IMR-90 (cell line): Measurements from ENCODE around the gene PDCD6IP. TPM values are rescaled to one million over a fixed set of nuclear protein-coding genes. Genes with fewer than 3 reads are reported as not detected.

ENCODE experiments used
- ATAC-seq: fragments of 200-7000 bp; cut with Tn5 transposase; 2 replicates; pipeline ENCODE4 v1.9.1; 2020; ENCODE audit warnings: low read depth, mild to moderate bottlenecking, moderate library complexity
- BruUV-seq: library from RNA; stranded (reverse); fragments of 400-500 nt; replicated peaks from 2 replicates; lab custom pipeline; 2021; lab: Mats Ljungman, UMichigan
- CTCF ChIA-PET: fragments of 300-600 bp; formaldehyde crosslinking; extraction: SDS; loops from one replicate; lab custom pipeline; 2021; ENCODE audit warnings: antibody characterized with exemption; lab: Yijun Ruan, JAX
- POLR2A ChIA-PET: fragments of 300-600 bp; sonication (Branson Sonifier 250); formaldehyde crosslinking; loops from one replicate; lab custom pipeline; 2022; ENCODE audit warnings: antibody characterized with exemption; ENCODE audit not compliant: unreplicated experiment; lab: Charles Lee
- DNase-seq: peaks from one replicate; pipeline ENCODE4 v3.0.0; 2013
- H2AFZ ChIP-seq: replicated peaks from 2 replicates; pipeline ENCODE3; 2013; ENCODE audit warnings: low read length, mild to moderate bottlenecking; ENCODE audit not compliant: poor library complexity
- H2AK5ac ChIP-seq: 2 replicates; pipeline ENCODE4 v1.6.1; 2013; ENCODE audit warnings: low read depth, low read length, inconsistent platforms
- H2AK9ac ChIP-seq: replicated peaks from 2 replicates; pipeline ENCODE3; 2013; ENCODE audit warnings: mild to moderate bottlenecking, low read depth, low read length, moderate library complexity; ENCODE audit not compliant: poor library complexity
- H2BK120ac ChIP-seq: 2 replicates; pipeline ENCODE4 v1.6.1; 2013; ENCODE audit warnings: low read depth, low read length, inconsistent platforms
- H2BK15ac ChIP-seq: 3 replicates; pipeline ENCODE4 v1.6.1; 2013; ENCODE audit warnings: low read depth, low read length, inconsistent platforms
- H2BK20ac ChIP-seq: 2 replicates; pipeline ENCODE4 v1.6.1; 2013; ENCODE audit warnings: low read depth, mild to moderate bottlenecking, inconsistent platforms, low read length, moderate library complexity
- H2BK5ac ChIP-seq: 2 replicates; pipeline ENCODE4 v1.6.1; 2013; ENCODE audit warnings: mild to moderate bottlenecking, low read depth, low read length, inconsistent platforms; ENCODE audit not compliant: poor library complexity, severe bottlenecking
- H3K14ac ChIP-seq: replicated peaks from 2 replicates; pipeline ENCODE4 v1.6.1; 2013; ENCODE audit warnings: low read depth, low read length, inconsistent platforms
- H3K18ac ChIP-seq: 2 replicates; pipeline ENCODE4 v1.6.1; 2013; ENCODE audit warnings: low read depth, low read length, control low read depth
- H3K23ac ChIP-seq: 2 replicates; pipeline ENCODE4 v1.6.1; 2013; ENCODE audit warnings: low read depth, low read length, inconsistent platforms
- H3K27ac ChIP-seq: 2 replicates; pipeline ENCODE4 v1.5.1; 2013; ENCODE audit warnings: mild to moderate bottlenecking, control low read depth, low read length; ENCODE audit not compliant: insufficient read depth
- H3K27me3 ChIP-seq: 2 replicates; pipeline ENCODE4 v1.6.1; 2013; ENCODE audit warnings: low read length; ENCODE audit not compliant: control insufficient read depth, insufficient read depth
- H3K36me3 ChIP-seq: 2 replicates; pipeline ENCODE4 v1.6.1; 2013; ENCODE audit warnings: low read length, mixed read lengths; ENCODE audit not compliant: control insufficient read depth, insufficient read depth
- H3K4ac ChIP-seq: 2 replicates; pipeline ENCODE4 v1.6.1; 2013; ENCODE audit warnings: low read depth, low read length, inconsistent platforms
- H3K4me1 ChIP-seq: 2 replicates; pipeline ENCODE4 v1.6.1; 2013; ENCODE audit warnings: low read length, mixed read lengths; ENCODE audit not compliant: control insufficient read depth, insufficient read depth
- H3K4me2 ChIP-seq: 2 replicates; pipeline ENCODE4 v1.6.1; 2013; ENCODE audit warnings: low read depth, mild to moderate bottlenecking, control low read depth, low read length, moderate library complexity
- H3K4me3 ChIP-seq: 2 replicates; pipeline ENCODE4 v1.5.1; 2013; ENCODE audit warnings: low read depth, mild to moderate bottlenecking, control low read depth, low read length, moderate library complexity; ENCODE audit not compliant: insufficient read depth
- H3K56ac ChIP-seq: 2 replicates; pipeline ENCODE4 v1.6.1; 2013; ENCODE audit warnings: low read length, inconsistent platforms; ENCODE audit not compliant: insufficient read depth; ENCODE audit errors: extremely low read depth
- H3K79me1 ChIP-seq, 2 experiments: 2 replicates each; pipeline ENCODE4 v1.6.1; 2013; ENCODE audit warnings: low read length in 2 of 2, inconsistent platforms in 1 of 2, low read depth in 1 of 2
- H3K9ac ChIP-seq: 2 replicates; pipeline ENCODE4 v1.6.1; 2013; ENCODE audit warnings: low read depth, low read length, control low read depth
- H3K9me1 ChIP-seq: 2 replicates; pipeline ENCODE4 v1.6.1; 2013; ENCODE audit warnings: low read length, inconsistent platforms; ENCODE audit not compliant: insufficient read depth
- H3K9me3 ChIP-seq: 2 replicates; pipeline ENCODE4 v1.6.1; 2013; ENCODE audit warnings: low read length; ENCODE audit not compliant: control insufficient read depth, insufficient read depth
- H4K20me1 ChIP-seq: 2 replicates; pipeline ENCODE4 v1.6.1; 2013; ENCODE audit warnings: low read length, inconsistent platforms; ENCODE audit not compliant: insufficient read depth
- H4K5ac ChIP-seq: 2 replicates; pipeline ENCODE4 v1.6.1; 2013; ENCODE audit warnings: mild to moderate bottlenecking, low read depth, low read length, control low read depth
- H4K8ac ChIP-seq, 2 experiments: 2 replicates each; pipeline ENCODE4 v1.6.1; 2013; ENCODE audit warnings: low read depth in 2 of 2, low read length in 2 of 2, control low read depth in 1 of 2, inconsistent platforms in 1 of 2
- H4K91ac ChIP-seq: 2 replicates; pipeline ENCODE4 v1.6.1; 2013; ENCODE audit warnings: low read depth, low read length, inconsistent platforms; ENCODE audit not compliant: insufficient read depth
- BHLHE40 ChIP-seq: fragments of 150-350 bp; IDR thresholded peaks from 2 replicates; pipeline ENCODE4 v1.6.1; 2016; ENCODE audit warnings: mild to moderate bottlenecking, low read depth, low read length
- CEBPB ChIP-seq: IDR thresholded peaks from 2 replicates; pipeline ENCODE4 v1.6.1; 2012; ENCODE audit warnings: low read depth, low read length, improper control_type of control experiment
- CHD1 ChIP-seq: IDR thresholded peaks from 2 replicates; pipeline ENCODE4 v1.6.1; 2012; ENCODE audit warnings: low read depth, low read length, improper control_type of control experiment
- FOS ChIP-seq: fragments of 150-350 bp; IDR thresholded peaks from 2 replicates; pipeline ENCODE4 v1.6.1; 2016; ENCODE audit warnings: low read depth, low read length
- MAFK ChIP-seq: IDR thresholded peaks from 2 replicates; pipeline ENCODE4 v1.6.1; 2012; ENCODE audit warnings: low read depth, low read length, improper control_type of control experiment
- MAZ ChIP-seq: IDR thresholded peaks from 2 replicates; pipeline ENCODE4 v1.6.1; 2012; ENCODE audit warnings: low read depth, mild to moderate bottlenecking, low read length, improper control_type of control experiment, moderate library complexity, borderline replicate concordance
- MXI1 ChIP-seq: IDR thresholded peaks from 2 replicates; pipeline ENCODE4 v1.6.1; 2012; ENCODE audit warnings: low read depth, mild to moderate bottlenecking, low read length, moderate library complexity, borderline replicate concordance
- NFE2L2 ChIP-seq: fragments of 150-350 bp; IDR thresholded peaks from 2 replicates; pipeline ENCODE4 v1.6.1; 2016; ENCODE audit warnings: low read depth, mild to moderate bottlenecking, low read length
- POLR2A ChIP-seq: IDR thresholded peaks from 2 replicates; pipeline ENCODE4 v1.6.1; 2012; ENCODE audit warnings: mild to moderate bottlenecking, low read depth, low read length
- RAD21 ChIP-seq: IDR thresholded peaks from 2 replicates; pipeline ENCODE4 v1.6.1; 2012; ENCODE audit warnings: low read length, improper control_type of control experiment
- RCOR1 ChIP-seq: IDR thresholded peaks from 2 replicates; pipeline ENCODE4 v1.6.1; 2012; ENCODE audit warnings: mild to moderate bottlenecking, low read length, improper control_type of control experiment; ENCODE audit not compliant: insufficient replicate concordance
- RFX5 ChIP-seq: IDR thresholded peaks from 2 replicates; pipeline ENCODE4 v1.8.0; 2012; ENCODE audit warnings: low read depth, mild to moderate bottlenecking, low read length, moderate library complexity
- SMC3 ChIP-seq: fragments of 150-350 bp; IDR thresholded peaks from 2 replicates; pipeline ENCODE4 v1.6.1; 2016; ENCODE audit warnings: low read depth, mild to moderate bottlenecking, antibody characterized with exemption, low read length, moderate library complexity
- WGBS, 2 experiments: methylation state at CpG; one replicate each; pipeline versions ENCODE4 v1.1.5 to v1.1.7; 2013; ENCODE audit warnings: missing lambda C conversion rate in 2 of 2; ENCODE audit not compliant: insufficient read length in 1 of 2; ENCODE audit errors: extremely low coverage in 2 of 2; 5-methylcytosine and 5-hydroxymethylcytosine counted together
- dilution Hi-C: fragments of 300-500 bp; cut with HindIII; formaldehyde crosslinking; loops from one replicate; pipeline ENCODE4 v1.14.3; 2018; ENCODE audit warnings: low sequenced_read_pairs; ENCODE audit not compliant: unreplicated experiment
- in situ Hi-C: fragments of 300-500 bp; cut with MboI; formaldehyde crosslinking; loops from 3 replicates; pipeline ENCODE4 v1.14.3; 2019; ENCODE audit warnings: low sequenced_read_pairs, inconsistent platforms, mixed read lengths
- intact Hi-C: fragments of 100-400 bp; cut with micrococcal nuclease; formaldehyde crosslinking; loops from 2 replicates; pipeline ENCODE4 v1.10.0; 2022
- polyA plus RNA-seq, 3 experiments: library from polyadenylated mRNA; depleted of rRNA; stranded (reverse); fragments of >200 nt; gene quantifications; 2 replicates each; pipeline ENCODE4 v1.2.3, GENCODE V29; 2012; ENCODE audit warnings: low replicate concordance in 1 of 3
- total RNA-seq: library from RNA; depleted of rRNA; stranded (reverse); fragments of >200 nt; gene quantifications from 2 replicates; pipeline ENCODE4 v1.2.3, GENCODE V29; 2012
- TF ChIP-seq, protein P1 (sequence below): fragments of 150-350 bp; IDR thresholded peaks from 2 replicates; pipeline ENCODE4 v1.6.1; 2016; ENCODE audit warnings: low read depth, mild to moderate bottlenecking, low read length, moderate library complexity, borderline replicate concordance
- TF ChIP-seq, protein P2 (sequence below): fragments of 150-350 bp; IDR thresholded peaks from 2 replicates; pipeline ENCODE4 v1.6.1; 2017; ENCODE audit warnings: mild to moderate bottlenecking, antibody characterized with exemption, low read length, low read depth
- TF ChIP-seq, protein P3 (sequence below): conservative IDR thresholded peaks from 2 replicates; pipeline ENCODE4 v1.5.1; 2012; ENCODE audit warnings: mild to moderate bottlenecking, low read depth, low read length, improper control_type of control experiment

The PDCD6IP gene
- total and polyA plus RNA-seq, 2 of the 4 experiments (the other 2 are of a cell fraction), result 68.1 to 78.3 TPM

DNA sequence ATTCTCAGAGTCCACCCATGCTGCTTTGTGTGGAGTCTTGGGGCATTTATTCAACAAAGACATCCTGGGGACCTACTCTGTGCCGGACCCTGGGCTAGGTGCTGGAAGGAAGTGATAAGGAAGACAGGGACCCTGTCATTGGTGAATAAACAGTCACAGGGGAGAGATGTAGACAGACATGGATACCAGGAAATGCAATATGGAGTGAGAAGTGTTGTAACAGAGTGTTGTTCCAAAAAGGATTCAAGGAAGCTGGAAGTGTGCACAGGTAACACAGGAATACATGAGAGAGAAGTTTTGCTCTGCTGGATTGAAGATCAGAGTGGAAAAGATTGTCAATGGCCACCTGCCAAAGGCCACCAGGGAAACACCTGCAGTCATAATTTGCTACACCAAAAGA, 89.0 kb downstream of the PDCD6IP start:
- no TSS peak for BruUV-seq
- Histone ChIP-seq H3K56ac (no peak overlapping the region), H3K27me3 (peaks cover 9% of the 10 kb centered on the region; the same call in 1 of the 2 replicates), H4K91ac (no peak overlapping the region), H3K18ac (no peak overlapping the region), H3K9me3 (no peaks in the 10 kb centered on the region), H2AK5ac (no peak overlapping the region), H2AK9ac (no peak overlapping the region), H2BK120ac (no peak overlapping the region), H2BK5ac (no peak overlapping the region), H2BK20ac (no peak overlapping the region), H3K36me3 (no peaks in the 10 kb centered on the region), H3K4me2 (no peak overlapping the region), H3K27ac (no peak overlapping the region), H3K14ac (no peak overlapping the region), H3K23ac (no peak overlapping the region), H4K5ac (no peak overlapping the region), H2BK15ac (no peak overlapping the region), H3K9ac (no peak overlapping the region), H4K20me1 (no peaks in the 10 kb centered on the region), H4K8ac (no peak overlapping the region), H3K4me1 (peaks cover 3% of the 10 kb centered on the region; the same call in 1 of the 2 replicates), H2AFZ (no peak overlapping the region), H3K4me3 (no peak overlapping the region), H3K4ac (no peak overlapping the region), H3K79me1 (no peaks in the 10 kb centered on the region), H3K9me1 (no peaks in the 10 kb centered on the region)
- dilution Hi-C loops, result no loop called here
- no peak for TF ChIP-seq RFX5
- TF ChIP-seq, protein P1, sequence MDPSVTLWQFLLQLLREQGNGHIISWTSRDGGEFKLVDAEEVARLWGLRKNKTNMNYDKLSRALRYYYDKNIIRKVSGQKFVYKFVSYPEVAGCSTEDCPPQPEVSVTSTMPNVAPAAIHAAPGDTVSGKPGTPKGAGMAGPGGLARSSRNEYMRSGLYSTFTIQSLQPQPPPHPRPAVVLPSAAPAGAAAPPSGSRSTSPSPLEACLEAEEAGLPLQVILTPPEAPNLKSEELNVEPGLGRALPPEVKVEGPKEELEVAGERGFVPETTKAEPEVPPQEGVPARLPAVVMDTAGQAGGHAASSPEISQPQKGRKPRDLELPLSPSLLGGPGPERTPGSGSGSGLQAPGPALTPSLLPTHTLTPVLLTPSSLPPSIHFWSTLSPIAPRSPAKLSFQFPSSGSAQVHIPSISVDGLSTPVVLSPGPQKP, result no peak
- no peak for TF ChIP-seq RCOR1
- no peak for TF ChIP-seq MAFK
- TF ChIP-seq FOS, result no peak
- no peak for TF ChIP-seq CHD1
- TF ChIP-seq POLR2A, result no peak
- TF ChIP-seq CEBPB, result no peak
- TF ChIP-seq, protein P2, sequence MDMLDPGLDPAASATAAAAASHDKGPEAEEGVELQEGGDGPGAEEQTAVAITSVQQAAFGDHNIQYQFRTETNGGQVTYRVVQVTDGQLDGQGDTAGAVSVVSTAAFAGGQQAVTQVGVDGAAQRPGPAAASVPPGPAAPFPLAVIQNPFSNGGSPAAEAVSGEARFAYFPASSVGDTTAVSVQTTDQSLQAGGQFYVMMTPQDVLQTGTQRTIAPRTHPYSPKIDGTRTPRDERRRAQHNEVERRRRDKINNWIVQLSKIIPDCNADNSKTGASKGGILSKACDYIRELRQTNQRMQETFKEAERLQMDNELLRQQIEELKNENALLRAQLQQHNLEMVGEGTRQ, result no peak
- no peak for TF ChIP-seq BHLHE40
- no peak for TF ChIP-seq NFE2L2
- no peak for TF ChIP-seq MXI1
- TF ChIP-seq SMC3, result no peak
- TF ChIP-seq, protein P3, sequence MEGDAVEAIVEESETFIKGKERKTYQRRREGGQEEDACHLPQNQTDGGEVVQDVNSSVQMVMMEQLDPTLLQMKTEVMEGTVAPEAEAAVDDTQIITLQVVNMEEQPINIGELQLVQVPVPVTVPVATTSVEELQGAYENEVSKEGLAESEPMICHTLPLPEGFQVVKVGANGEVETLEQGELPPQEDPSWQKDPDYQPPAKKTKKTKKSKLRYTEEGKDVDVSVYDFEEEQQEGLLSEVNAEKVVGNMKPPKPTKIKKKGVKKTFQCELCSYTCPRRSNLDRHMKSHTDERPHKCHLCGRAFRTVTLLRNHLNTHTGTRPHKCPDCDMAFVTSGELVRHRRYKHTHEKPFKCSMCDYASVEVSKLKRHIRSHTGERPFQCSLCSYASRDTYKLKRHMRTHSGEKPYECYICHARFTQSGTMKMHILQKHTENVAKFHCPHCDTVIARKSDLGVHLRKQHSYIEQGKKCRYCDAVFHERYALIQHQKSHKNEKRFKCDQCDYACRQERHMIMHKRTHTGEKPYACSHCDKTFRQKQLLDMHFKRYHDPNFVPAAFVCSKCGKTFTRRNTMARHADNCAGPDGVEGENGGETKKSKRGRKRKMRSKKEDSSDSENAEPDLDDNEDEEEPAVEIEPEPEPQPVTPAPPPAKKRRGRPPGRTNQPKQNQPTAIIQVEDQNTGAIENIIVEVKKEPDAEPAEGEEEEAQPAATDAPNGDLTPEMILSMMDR, result no peak
- no peak for TF ChIP-seq MAZ
- no peak for TF ChIP-seq RAD21
- no peak for DNase-seq
- POLR2A ChIA-PET, result no interaction called here
- intact Hi-C loops, result no loop called here
- ATAC-seq, result no peak
- in situ Hi-C loops, result no loop called here
- WGBS, 2 experiments, result no CpG with 5 or more reads among the region's 1 CpG
- CTCF ChIA-PET, result interaction anchor here (0.7 kb wide), 1 partner anchor 717 kb away, joined by 3 read pairs; no protein-coding TSS in a partner anchor
